Activated CD8-positive, alpha-beta memory T cell treated with anti-CD3 and anti-CD28 coated beads for 4 hours (primary cell): ENCODE data around the gene ELMO1.

Experiments
- DNase-seq, 2 donors: peaks; one replicate each; pipeline ENCODE4 v3.0.0-alpha.2; 2020; ENCODE audit warnings: low read depth in 2 of 2

ELMO1 gene

DNA sequence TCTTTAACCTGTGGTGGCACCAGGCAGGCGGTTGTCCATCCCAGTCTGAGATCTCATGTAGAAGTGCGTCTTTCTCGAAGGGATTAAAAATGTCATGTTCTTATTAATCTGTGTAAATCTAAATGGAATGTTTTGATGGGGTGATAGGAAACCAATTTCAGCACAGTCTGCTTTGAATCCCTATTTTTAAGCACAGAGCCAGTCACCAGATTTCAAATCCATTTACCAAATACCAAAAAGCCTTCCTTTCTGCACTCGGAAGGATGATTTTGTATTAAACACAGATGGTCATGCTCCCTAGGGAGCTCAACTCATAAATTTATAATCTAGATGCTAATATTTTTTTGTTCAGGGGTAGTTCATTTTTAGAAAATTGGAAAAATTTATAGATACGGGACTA, 563.8 kb downstream of the ELMO1 start:
- no peak for DNase-seq

DNA sequence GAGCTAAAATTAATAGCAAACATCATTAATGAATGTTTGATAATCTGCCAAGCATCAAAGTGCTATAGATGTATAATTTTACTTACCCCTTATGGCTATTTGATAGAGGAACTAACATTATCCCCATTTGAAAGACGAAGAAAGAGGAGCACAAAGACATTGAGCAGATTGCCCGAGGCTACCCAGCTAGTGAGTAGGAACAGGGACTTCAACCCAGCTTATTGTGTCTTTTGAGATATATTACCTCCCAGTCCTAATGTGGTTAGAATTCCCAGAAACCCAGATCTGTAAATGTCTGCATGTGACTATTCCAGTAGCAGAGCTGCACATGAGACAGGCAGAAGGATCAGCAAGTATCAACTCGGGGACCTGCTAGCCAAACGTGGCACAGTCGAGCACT, 564.3 kb downstream of the ELMO1 start:
- no peak for DNase-seq

GRCh38 chr7:36881233-36881874, 567.3 kb downstream of the ELMO1 start:
- no peak for DNase-seq

DNA sequence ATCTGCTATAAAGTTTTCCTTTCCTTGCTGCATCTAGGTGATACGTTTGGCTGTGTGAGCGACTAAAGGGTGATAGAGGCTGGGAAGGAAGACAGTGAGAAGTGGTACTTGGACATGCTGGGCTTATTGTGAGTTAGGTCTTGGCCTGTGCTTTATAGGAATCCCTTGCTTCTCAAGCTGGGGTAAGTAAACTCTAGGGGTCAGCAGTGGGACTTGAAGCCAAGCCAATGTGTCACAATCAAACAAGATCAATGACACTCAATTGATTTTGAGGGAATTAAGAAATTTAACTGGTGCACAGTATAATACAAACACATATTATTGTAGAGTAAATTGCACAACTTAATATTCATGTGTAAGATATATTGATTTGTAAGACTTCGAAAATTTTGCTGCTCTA, 568.6 kb downstream of the ELMO1 start:
- DNase-seq = no peak

- DNase-seq = no peak
These were observed 569.6 kb downstream of the ELMO1 start for GRCh38 chr7:36879021-36879420.

DNA sequence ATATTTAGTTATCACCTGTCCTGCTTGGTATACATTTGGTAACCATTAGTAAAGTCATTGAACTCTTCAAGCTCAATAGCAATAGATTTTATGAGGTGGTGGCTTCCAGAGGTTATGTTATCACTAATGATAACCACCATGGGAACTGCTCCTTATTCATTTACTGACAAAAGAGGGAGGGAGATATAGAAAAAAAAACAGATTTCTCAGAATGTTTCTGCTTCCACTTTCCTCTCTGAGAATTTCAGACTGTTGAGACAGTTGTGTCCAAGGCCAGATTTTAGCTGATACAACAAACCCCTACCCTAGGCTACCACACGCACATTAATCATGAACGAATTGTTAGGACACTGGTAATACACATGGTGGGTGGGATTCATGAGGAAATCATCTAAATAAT, 570.4 kb downstream of the ELMO1 start:
- DNase-seq = no peak

DNA sequence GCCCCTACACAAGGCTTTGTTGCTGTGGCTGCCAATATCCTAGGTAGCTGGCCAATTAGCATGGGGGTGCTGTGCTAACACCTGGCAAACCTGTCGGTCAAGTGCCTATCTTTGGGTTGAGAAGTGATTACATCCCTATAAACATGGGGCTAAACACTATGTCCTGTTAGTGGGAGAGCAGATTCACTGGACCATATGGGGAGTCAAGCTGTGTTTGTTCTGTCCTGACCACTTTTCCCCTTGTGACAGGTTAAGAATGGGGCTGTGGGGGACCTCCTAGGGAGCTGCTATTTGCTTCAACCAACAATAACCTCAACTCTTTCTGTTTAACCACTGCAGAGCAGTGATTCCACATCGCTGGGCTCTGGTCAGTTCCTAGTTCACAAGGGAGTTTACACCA, 572.9 kb downstream of the ELMO1 start:
- DNase-seq = no peak

- no peak for DNase-seq
These were observed 574.6 kb downstream of the ELMO1 start for GRCh38 chr7:36874041-36874440.

GRCh38 chr7:36871863-36872262, 576.8 kb downstream of the ELMO1 start:
- no peak for DNase-seq

GRCh38 chr7:36871355-36871738, 577.3 kb downstream of the ELMO1 start:
- no peak for DNase-seq

- DNase-seq = no peak
These were observed 577.9 kb downstream of the ELMO1 start for GRCh38 chr7:36870625-36871354.

DNA sequence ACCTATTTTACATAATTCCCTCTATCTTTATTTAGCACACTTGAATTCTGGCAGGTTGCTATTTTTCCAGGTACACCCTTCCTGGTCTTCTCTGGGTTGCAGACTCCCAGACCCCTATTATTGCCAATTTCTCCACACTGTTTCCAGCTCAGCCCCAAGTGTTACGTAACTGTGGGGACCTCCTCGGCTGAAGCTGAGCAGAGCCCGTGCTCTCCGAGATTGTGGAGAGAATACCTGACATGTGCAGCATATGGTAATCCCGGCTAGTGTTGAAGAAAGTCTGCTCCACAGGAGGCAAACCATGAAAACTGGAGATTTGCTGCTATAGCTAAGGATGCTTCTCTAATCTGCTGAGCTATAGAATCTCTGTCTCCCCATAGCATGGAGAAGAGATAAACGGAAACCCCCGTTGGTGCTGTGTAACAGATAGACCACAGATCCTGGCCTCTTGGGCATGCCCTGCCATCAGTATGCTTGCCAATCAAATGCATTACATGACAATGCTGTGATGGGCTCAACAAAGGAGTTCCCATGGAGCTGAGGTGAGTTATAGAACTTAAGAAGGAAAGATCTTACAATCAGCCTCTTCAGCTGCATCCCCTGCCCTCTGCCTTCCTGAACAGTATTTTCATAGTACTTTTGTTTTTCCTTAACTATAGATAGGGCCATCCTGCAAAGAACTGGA, 579.8 kb downstream of the ELMO1 start:
- no peak for DNase-seq

- no peak for DNase-seq
These were observed 583.6 kb downstream of the ELMO1 start for GRCh38 chr7:36865019-36865418.

GRCh38 chr7:36863901-36864701, 584.6 kb downstream of the ELMO1 start:
- DNase-seq = peak; percentile 4 to 16

DNA sequence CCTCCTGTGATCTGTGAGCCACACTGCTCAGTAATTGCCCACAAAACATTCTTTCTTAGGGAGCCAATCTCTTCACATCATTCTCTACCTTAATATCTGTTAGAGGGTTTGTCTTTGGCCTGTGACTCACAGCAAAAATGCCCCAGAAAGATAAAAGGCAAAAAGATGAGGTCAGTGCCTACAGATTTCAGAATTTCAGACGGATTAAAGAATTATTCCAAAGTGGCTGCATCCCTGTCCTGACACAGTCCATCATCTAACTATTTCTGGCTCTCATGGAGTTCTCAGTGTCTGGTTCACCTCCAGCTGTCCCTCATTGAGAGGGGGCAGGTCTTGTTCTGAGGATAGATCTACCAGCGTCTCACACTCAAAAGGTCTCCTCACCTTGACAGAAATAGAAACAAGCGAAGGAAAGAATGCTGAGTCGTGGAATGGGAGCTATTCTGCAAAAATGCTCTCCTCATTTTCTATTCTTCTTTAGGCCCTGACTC, 585.8 kb downstream of the ELMO1 start:
- DNase-seq = no peak

DNA sequence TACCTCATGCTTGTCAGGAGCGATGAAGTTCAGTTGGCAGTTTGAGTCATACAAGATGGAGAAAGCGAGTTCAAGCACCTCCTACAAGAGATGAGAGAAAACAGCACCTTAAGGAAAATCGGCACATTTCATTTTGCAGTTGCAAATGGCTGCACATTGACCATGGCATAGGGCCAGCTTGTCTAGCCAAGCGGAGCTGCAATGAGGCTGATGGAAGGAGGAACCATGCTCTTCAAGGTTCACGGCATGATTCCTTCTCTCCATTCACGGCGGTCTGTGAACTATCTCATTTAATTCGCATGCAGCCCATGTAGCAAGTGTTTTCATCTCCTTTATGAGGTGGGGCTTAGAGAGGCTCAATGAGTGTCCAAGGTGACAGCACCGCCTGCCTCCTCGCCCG, 587.0 kb downstream of the ELMO1 start:
- no peak for DNase-seq

DNA sequence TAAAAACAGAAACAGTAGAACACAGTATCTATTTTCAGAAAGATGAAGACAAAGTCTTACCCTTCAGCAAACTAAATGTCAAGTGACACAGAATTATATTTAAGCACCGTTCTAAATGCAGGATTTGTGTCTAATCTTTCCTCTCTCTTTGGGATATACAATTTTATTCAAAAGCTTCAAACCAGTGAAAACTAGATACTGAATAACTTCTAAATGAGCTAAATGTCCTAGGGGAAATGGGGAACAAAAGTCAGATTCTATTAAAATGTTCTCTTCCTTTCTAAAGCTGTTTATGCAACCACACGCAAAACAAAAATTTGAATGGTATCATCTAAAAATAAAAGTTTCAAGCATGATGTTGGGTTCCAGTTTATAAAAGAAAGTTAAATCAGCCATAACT, 588.0 kb downstream of the ELMO1 start:
- no peak for DNase-seq

DNA sequence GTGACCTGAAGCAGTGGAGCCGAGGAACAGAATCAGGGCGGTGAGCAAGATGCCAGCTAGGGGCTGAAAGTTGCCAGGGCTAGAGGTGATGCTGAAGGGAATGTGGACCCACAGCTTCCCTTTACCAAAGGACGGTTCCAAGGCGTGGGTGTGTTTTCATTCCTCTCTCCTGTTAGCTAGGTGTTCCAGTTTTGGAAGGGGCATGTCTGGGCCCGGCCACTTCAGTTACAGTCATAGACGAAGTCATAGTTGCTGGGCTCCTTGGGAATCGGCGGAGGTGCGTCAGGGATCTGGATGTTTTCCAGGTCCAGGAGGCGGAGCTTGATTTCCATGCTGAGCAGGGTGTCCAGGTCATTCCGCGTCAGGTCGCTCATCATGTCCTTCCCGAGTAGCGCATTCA, 593.3 kb downstream of the ELMO1 start:
- DNase-seq = no peak

GRCh38 chr7:36854652-36855051, 594.0 kb downstream of the ELMO1 start:
- no peak for DNase-seq

GRCh38 chr7:36852931-36853330, 595.7 kb downstream of the ELMO1 start:
- DNase-seq = no peak

GRCh38 chr7:36852017-36852416, 596.6 kb downstream of the ELMO1 start:
- no peak for DNase-seq

DNA sequence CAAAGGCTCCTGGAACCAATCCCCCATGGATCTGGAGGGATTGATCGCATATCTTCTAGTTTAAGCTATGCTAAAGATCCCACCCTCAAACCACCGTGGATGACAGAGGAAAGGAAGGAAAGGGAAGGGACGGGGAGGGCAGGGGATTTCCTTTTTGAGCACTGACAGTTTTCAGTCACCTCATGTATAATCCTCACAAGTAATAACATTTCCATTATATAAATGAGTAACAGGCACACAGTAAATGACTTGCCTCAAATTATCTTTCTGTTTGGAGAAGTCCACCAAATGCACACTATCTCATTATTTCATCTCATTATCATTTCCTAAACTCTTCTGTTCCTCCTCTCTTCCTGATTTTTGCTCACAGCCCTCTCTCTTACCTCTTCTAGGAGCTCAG, 597.3 kb downstream of the ELMO1 start:
- no peak for DNase-seq
